GM20431 (cell line): ENCODE results near the gene CDKN3.
"Not testable (repeated sequence)": the region's sequence is repeated elsewhere in the genome, so short reads cannot be mapped to it uniquely, and the experiment has no call there.

Source experiments
- in situ Hi-C: fragments of 300-500 bp; cut with MseI, MboI; formaldehyde crosslinking; loops from one replicate; pipeline ENCODE4 v1.15.0; 2020; ENCODE audit warnings: low sequenced_read_pairs; ENCODE audit not compliant: unreplicated experiment

The CDKN3 gene

DNA sequence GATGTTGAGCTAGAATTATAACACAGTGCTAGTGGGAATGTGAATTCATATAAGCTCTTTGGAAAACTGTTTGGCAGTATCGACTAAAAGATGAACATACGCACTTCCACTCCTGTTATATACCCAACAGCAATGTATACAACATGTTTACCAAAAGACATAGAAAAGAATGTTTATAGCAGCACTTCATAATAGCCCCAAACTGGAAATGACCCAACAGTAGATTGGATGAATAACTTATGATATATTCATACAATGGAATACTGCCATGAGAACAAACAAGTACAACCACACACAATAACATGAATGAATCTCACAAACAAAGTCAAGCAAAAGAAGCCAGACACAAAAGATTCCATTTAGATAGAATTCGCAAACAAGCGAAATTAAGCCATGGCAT lies 28.5 kb upstream of the CDKN3 start:
- in situ Hi-C loops = no loop called here

GRCh38 chr14:54369343-54369742 lies 27.5 kb upstream of the CDKN3 start:
- in situ Hi-C loops = no loop called here

DNA sequence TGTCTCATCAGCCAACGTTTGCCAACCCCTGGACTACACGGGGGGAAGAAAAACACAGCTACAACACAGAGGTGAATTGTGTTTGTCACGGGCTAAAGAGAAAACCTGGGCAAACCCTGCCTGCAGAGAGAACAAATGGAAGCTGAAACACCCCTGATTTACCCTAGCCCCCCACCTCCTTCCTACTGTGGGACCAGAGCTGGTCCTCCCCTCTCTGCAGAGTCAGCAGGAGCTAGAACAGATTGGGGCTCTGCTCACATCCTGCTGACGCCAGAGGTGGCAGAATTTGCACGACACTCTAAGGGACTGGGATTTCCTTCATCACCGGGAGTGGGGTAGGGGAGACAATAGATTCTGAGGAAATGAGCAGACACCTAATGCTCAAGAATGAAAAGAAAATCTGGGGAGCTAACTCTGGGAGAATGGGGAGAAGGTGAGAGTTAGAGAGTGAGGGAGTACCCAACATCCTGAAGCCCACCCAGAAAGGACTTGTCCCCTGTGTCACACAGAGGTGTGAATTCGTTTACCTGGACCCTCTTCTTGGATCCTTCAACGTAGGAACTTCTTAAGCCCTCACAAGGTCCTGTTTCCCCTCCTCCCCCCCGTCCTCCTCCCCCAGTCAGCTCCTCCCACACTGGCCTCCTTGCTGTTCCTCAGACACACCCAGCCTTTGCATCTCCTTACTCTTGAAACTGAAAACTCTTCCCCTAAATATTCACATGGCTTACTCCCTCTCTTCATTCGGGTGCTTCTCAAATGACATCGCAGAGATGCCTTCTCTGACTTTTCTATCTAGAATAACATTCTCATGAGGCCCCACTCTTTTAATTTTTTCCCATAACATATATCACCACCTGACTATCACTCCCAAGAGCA lies 26.2 kb upstream of the CDKN3 start:
- in situ Hi-C loops = no loop called here

DNA sequence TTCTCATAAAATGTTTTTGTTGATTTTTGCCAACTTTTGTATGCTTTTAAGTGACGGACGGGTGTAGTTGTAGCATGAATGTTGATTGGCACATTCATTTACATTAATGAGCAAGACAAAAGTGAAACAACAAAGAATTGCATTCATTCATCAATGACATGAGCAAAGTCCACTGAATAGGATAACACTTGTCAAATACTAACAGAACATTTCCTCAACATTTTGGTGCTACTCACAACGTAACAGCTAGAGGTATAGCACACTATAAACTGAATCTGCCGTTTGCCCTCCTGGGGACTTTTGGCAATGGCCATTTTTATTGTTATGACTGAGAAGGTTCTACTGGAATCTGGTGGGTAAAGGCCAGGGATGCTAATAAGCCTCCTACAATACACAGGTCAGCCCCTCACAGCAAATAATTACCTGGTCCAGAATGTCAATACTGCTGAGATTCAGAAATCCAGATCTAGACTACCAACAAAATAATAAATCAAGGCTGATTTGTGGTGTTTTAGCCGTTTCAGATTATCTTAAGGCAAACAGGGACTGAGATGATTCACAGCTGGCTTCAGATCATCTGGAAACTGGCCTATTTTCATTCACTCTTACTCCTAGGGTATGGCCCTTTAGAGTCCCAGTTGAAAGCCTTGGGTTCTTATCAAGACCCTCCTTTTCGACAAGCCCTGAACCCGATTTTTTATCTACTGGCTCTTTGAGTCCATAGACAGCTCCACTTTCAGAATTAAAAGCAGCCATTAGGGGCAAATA lies 22.5 kb upstream of the CDKN3 start:
- in situ Hi-C loops = no loop called here

GRCh38 chr14:54377501-54377900 lies 19.3 kb upstream of the CDKN3 start:
- in situ Hi-C loops = no loop called here

- in situ Hi-C loops = not testable (repeated sequence)
Observed at GRCh38 chr14:54378893-54379292, 17.9 kb upstream of the CDKN3 start.

GRCh38 chr14:54380558-54380957 lies 16.2 kb upstream of the CDKN3 start:
- in situ Hi-C loops = not testable (repeated sequence)

- in situ Hi-C loops = no loop called here
Observed at GRCh38 chr14:54381821-54382220, 15.0 kb upstream of the CDKN3 start.

DNA sequence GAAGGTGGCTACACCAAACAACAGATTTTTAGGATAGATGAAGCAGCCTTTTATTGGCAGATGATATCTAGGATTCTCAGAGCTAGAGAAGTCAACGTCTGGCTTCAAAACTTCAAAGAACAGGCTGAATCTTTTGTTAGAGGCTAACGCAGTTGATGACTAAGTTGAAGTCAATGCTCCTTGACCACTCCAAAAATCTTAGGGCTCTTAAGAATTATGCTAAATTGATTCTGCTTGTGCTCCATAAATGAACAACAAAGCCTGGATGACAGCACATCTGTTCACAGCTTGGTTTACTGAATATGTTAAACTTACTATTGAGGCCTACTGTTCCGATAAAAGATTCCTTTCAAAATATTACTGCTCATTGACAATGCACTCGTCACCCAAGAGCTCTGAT lies 13.0 kb upstream of the CDKN3 start:
- in situ Hi-C loops = no loop called here

GRCh38 chr14:54385556-54385955 lies 11.3 kb upstream of the CDKN3 start:
- in situ Hi-C loops = no loop called here

DNA sequence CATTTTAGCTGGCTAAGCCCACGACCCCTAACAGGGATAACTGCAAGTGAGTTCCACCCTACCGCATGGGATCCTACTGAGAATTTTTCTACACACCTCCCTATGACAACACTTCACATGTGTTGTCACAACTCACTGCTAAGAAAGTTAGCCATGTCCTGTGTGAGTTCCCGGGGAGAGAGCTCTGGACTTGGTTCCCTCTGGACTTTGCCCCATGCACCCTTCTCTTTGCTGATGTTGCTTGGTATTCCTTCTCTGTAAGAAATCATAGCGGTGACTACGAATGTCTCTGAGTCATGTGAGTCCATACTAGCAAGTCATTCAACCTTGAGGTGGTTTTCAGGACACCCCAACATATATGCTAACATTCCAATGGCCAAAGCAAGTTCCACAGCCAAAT lies 9.5 kb upstream of the CDKN3 start:
- in situ Hi-C loops = no loop called here

GRCh38 chr14:54392131-54392859 lies 4.5 kb upstream of the CDKN3 start:
- in situ Hi-C loops = no loop called here

DNA sequence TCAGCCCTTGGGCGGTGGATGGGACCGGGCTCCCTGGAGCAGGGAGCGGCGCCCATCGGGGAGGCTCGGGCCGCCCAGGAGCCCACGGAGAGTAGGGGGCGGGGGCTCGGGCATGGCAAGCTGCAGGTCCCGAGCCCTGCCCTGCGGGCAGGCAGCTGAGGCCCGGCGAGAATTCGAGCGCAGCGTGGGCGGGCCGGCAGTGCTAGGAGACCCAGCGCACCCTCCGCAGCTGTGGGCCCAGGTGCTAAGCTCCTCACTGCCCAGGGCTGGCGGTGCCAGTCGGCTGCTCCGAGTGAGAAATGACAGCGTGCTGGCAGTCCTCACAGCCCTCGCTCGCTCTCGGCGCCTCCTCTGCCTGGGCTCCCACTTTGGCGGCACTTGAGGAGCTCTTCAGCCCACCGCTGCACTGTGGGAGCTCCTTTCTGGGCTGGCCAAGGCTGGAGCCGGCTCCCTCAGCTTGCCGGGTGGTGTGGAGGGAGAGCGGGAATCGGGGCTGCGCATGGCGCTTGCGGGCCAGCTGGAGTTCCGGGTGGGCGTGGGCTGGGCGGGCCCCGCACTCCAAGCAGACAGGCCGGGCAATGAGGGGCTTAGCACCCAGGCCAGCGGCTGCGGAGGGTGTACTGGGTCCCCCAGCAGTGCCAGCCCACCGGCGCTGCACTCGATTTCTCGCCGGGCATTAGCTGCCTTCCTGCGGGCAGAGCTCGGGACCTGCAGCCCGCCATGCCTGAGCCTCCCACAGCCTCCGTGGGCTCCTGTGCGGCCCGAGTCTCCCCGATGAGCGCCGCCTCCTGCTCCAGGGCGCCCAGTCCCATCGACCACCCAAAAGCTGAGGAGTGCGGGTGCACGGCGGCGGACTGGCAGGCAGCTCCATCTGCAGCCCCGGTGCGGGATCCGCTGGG lies 3.6 kb upstream of the CDKN3 start:
- in situ Hi-C loops = not testable (repeated sequence)

- in situ Hi-C loops = no loop called here
Observed at GRCh38 chr14:54394596-54394995, 2.2 kb upstream of the CDKN3 start.

- in situ Hi-C loops = no loop called here
Observed at GRCh38 chr14:54395284-54395683, 1.5 kb upstream of the CDKN3 start.

GRCh38 chr14:54395716-54396115 lies 1.1 kb upstream of the CDKN3 start:
- in situ Hi-C loops = no loop called here

DNA sequence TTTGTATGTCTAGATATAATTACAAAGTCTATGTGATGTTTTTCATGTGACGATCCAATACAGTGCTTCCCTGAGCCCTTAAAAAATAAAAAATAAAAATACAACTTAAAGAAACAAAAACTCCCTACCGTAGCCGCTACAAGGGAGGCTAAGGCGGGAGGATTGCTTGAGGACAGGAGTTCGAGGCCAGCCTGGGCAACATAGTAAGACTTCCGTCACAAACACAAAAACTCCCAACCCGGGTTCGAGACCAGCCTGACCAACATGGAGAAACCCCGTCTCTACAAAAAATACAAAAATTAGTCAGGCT lies 669 bp upstream of the CDKN3 start:
- in situ Hi-C loops = no loop called here

GRCh38 chr14:54399560-54399959 lies 2.8 kb downstream of the CDKN3 start:
- in situ Hi-C loops = no loop called here

DNA sequence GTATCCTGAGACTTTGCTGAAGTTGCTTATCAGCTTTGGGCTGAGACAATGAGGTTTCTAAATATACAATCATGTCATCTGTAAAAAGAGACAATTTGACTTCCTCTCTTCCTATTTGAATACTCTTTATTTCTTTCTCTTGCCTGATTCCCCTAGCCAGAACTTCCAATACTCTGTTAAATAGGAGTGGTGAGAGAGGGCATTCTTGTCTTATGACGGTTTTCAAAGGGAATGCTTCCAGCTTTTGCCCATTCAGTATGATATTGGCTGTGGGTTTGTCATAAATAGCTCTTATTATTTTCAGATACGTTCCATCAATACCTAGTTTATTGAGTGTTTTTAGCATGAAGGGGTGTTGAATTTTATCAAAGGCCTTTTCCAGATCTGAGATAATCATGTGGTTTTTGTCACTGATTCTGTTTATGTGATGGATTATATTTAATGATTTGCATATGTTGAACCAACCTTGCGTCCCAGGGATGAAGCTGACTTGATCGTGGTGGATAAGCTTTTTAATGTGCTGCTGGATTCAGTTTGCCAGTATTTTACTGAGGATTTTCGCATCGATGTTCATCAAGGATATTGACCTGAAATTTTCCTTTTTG lies 6.7 kb downstream of the CDKN3 start:
- in situ Hi-C loops = not testable (repeated sequence)

- in situ Hi-C loops = no loop called here
Observed at GRCh38 chr14:54410215-54410614, 13.4 kb downstream of the CDKN3 start.
